CD4-positive, alpha-beta T cell treated with Interleukin-21 for 1 hour (primary cell): ENCODE results near the gene MERTK.

Source experiments
- DNase-seq: peaks from one replicate; pipeline ENCODE4 v3.0.0-alpha.2; 2020

Gene MERTK

GRCh38 chr2:111981666-111982065, 83.3 kb downstream of the MERTK start:
- no peak for DNase-seq

- no peak for DNase-seq
Measured at GRCh38 chr2:111982822-111983221, 84.4 kb downstream of the MERTK start.

- no peak for DNase-seq
Measured at GRCh38 chr2:111983478-111984212, 85.2 kb downstream of the MERTK start.

GRCh38 chr2:111984213-111984604, 85.8 kb downstream of the MERTK start:
- no peak for DNase-seq

- no peak for DNase-seq
Measured at GRCh38 chr2:111985514-111985913, 87.1 kb downstream of the MERTK start.

GRCh38 chr2:111986116-111986900, 87.9 kb downstream of the MERTK start:
- no peak for DNase-seq

GRCh38 chr2:111990375-111990774, 92.0 kb downstream of the MERTK start:
- no peak for DNase-seq

GRCh38 chr2:111990856-111991255, 92.4 kb downstream of the MERTK start:
- DNase-seq = no peak

- no peak for DNase-seq
Measured at GRCh38 chr2:111994042-111994441, 95.6 kb downstream of the MERTK start.

GRCh38 chr2:111995148-111995547, 96.7 kb downstream of the MERTK start:
- no peak for DNase-seq

GRCh38 chr2:111999809-112000208, 101.4 kb downstream of the MERTK start:
- no peak for DNase-seq

- DNase-seq = no peak
Measured at GRCh38 chr2:112000399-112001135, 102.2 kb downstream of the MERTK start.

- DNase-seq = peak; percentile 2
Measured at GRCh38 chr2:112001136-112001715, 102.8 kb downstream of the MERTK start.

- DNase-seq = no peak
Measured at GRCh38 chr2:112001942-112002341, 103.5 kb downstream of the MERTK start.

- DNase-seq = no peak
Measured at GRCh38 chr2:112003576-112004252, 105.3 kb downstream of the MERTK start.

GRCh38 chr2:112004253-112004645, 105.8 kb downstream of the MERTK start:
- DNase-seq = peak; percentile 25

- DNase-seq = no peak
Measured at GRCh38 chr2:112005406-112006075, 107.1 kb downstream of the MERTK start.

- no peak for DNase-seq
Measured at GRCh38 chr2:112006076-112006410, 107.6 kb downstream of the MERTK start.

GRCh38 chr2:112007493-112007892, 109.1 kb downstream of the MERTK start:
- no peak for DNase-seq

- no peak for DNase-seq
Measured at GRCh38 chr2:112008910-112009485, 110.6 kb downstream of the MERTK start.

GRCh38 chr2:112010751-112011150, 112.3 kb downstream of the MERTK start:
- DNase-seq = no peak

- DNase-seq = no peak
Measured at GRCh38 chr2:112012556-112012955, 114.1 kb downstream of the MERTK start.
